ENCODE results near the gene CACNA2D1. TPM values are rescaled to one million over a fixed set of nuclear protein-coding genes. Genes with fewer than 3 reads are reported as not detected.

CACNA2D1 gene
- total and polyA plus RNA-seq, 5 experiments from 2014 or later = not detected

GRCh38 chr7:81929386-81929785 lies 514.2 kb downstream of the CACNA2D1 start:
- no peak overlapping the region for H3K27ac Mint-ChIP-seq
- no peak overlapping the region for H3K4me3 Mint-ChIP-seq
- ATAC-seq (no peak), DNase-seq (no peak)
- H3K27me3 Mint-ChIP-seq = no peaks in the 10 kb centered on the region
- H3K36me3 Mint-ChIP-seq = no peaks in the 10 kb centered on the region
- POLR2A ChIA-PET = no interaction called here
- no peaks in the 10 kb centered on the region for H3K4me1 Mint-ChIP-seq
- peaks cover 0 to 2% (median 0%) of the 10 kb centered on the region in 9 donors for H3K9me3 Mint-ChIP-seq

DNA sequence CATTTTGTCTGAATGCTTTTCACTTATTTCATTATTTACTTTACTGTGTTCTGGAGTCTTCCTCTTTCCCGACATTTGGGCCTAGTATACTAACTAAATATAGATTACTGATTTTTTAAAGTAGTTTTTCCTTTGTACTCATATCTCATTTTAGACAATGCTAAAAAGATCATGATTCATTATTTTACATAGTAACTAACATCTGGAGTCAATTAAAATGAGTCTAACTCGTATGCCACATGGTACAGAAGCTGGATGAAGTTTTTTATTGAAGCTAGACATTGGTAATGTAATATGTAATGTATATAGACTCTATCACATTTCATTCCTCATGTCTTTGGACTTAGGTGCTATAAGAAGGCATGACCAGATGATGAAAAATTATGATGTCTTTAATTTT lies 517.4 kb downstream of the CACNA2D1 start:
- ATAC-seq (no peak), DNase-seq (no peak)
- H3K36me3 Mint-ChIP-seq = no peaks in the 10 kb centered on the region
- H3K9me3 Mint-ChIP-seq = peaks cover 0 to 3% (median 0%) of the 10 kb centered on the region in 9 donors
- H3K27me3 Mint-ChIP-seq = no peaks in the 10 kb centered on the region
- POLR2A ChIA-PET = no interaction called here
- H3K27ac Mint-ChIP-seq = no peak overlapping the region
- no peak overlapping the region for H3K4me3 Mint-ChIP-seq
- no peaks in the 10 kb centered on the region for H3K4me1 Mint-ChIP-seq

DNA sequence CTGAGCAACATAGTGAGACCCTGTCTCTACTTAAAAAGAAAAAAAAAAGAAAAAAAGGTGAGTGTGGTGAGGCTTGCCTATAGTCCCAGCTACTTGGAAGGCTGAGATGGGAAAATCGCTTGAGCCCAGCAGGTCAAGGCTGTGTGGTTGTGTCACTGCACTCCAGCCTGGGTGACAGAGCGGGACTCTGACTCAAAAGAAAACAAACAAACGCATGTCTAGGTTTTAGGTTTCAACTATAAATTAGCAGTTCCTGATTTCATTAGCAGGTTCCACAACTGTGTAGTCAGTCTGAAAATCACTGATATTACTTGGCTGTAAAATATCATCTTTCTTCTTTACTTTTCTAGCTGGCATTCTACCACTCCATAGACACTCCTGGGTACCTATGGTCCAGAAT lies 518.0 kb downstream of the CACNA2D1 start:
- ATAC-seq (no peak), DNase-seq (no peak)
- POLR2A ChIA-PET = no interaction called here
- Mint-ChIP-seq H3K27me3 (no peaks in the 10 kb centered on the region), H3K9me3 (peaks cover 0 to 2% (median 0%) of the 10 kb centered on the region in 9 donors), H3K27ac (no peak overlapping the region), H3K4me1 (no peaks in the 10 kb centered on the region), H3K36me3 (no peaks in the 10 kb centered on the region), H3K4me3 (no peak overlapping the region)

- ATAC-seq (no peak), DNase-seq (no peak)
- POLR2A ChIA-PET = no interaction called here
- no peak overlapping the region for H3K27ac Mint-ChIP-seq
- H3K9me3 Mint-ChIP-seq = peaks cover 0 to 2% (median 0%) of the 10 kb centered on the region in 9 donors
- no peaks in the 10 kb centered on the region for H3K4me1 Mint-ChIP-seq
- H3K4me3 Mint-ChIP-seq = no peak overlapping the region
- H3K36me3 Mint-ChIP-seq = no peaks in the 10 kb centered on the region
- peaks cover 0 to under 1% (median 0%) of the 10 kb centered on the region in 5 donors for H3K27me3 Mint-ChIP-seq
Observed at GRCh38 chr7:81924494-81924893, 519.1 kb downstream of the CACNA2D1 start.

DNA sequence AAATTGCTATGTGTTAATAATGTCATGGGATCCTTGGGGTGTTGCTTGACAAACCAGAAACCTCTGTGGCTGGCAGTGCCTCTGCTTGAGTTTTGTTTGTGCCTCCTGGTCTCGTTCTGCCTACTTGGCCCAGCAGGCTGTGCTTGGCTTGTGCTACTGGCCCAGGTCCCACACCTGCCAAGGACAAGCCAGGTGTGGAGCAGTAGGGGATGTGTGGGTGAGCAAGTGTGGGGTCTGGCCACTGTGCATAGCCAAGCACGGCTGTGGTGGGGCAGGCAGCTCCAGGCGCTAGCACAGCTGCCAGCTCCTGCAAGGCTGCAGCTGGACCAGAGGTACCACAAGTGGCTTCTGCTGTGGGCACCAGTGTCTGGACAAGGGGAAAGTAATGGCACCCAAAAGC lies 524.1 kb downstream of the CACNA2D1 start:
- no peak for DNase-seq
- H3K27ac Mint-ChIP-seq = no peak overlapping the region
- H3K4me3 Mint-ChIP-seq = no peak overlapping the region
- no peak for ATAC-seq
- POLR2A ChIA-PET = no interaction called here
- no peaks in the 10 kb centered on the region for H3K4me1 Mint-ChIP-seq
- peaks cover 0 to 2% (median 0%) of the 10 kb centered on the region in 5 donors for H3K27me3 Mint-ChIP-seq
- no peaks in the 10 kb centered on the region for H3K36me3 Mint-ChIP-seq
- peaks cover 6 to 21% (median 15%) of the 10 kb centered on the region in 9 donors for H3K9me3 Mint-ChIP-seq

DNA sequence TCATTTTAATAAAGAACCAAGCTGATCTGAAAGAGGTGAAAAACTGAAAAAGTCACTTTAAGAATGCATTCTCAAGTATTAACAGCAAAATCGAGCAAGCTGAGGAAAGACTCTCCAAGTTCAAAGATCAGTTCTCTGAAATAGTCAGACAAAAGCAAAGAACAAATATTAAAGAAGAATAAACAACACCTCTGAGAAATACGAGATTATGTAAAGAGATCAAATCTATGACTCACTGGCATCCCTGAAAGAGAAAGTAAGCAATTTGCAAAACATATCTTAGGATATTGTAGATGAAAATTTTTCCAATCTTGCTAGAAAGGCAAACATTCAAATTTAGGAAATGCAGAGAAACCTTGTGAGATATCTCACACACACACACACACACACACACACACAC lies 535.4 kb downstream of the CACNA2D1 start:
- POLR2A ChIA-PET = no interaction called here
- no peaks in the 10 kb centered on the region for H3K27me3 Mint-ChIP-seq

DNA sequence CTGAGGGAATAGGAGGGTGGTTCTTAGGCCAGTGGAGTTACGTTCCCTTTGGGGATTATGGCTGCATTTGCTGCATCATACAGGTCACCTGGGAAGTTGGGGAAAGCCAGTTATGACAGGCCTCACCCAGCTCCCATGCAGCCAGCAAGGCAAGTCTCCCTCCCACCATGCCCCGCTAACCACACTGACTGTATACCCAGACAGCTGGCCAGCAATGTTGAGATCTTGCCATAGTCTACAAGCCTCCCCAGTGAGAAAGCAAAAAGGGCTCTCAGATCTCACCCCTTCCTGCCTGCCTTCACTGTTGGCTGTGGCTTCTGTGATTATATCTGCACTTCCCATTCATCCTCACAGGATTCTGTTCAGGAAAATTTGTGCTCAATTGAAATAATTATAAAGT lies 540.5 kb downstream of the CACNA2D1 start:
- DNase-seq (no peak), ATAC-seq (no peak)
- no peaks in the 10 kb centered on the region for H3K36me3 Mint-ChIP-seq

More for the DNA sequence above, 535.4 kb downstream of the CACNA2D1 start:
- Mint-ChIP-seq H3K36me3 (no peaks in the 10 kb centered on the region), H3K27ac (no peak overlapping the region), H3K9me3 (peaks cover 0 to 16% (median 3%) of the 10 kb centered on the region in 9 donors), H3K4me3 (no peak overlapping the region), H3K4me1 (no peaks in the 10 kb centered on the region)
- ATAC-seq = no peak
- no peak for DNase-seq

DNA sequence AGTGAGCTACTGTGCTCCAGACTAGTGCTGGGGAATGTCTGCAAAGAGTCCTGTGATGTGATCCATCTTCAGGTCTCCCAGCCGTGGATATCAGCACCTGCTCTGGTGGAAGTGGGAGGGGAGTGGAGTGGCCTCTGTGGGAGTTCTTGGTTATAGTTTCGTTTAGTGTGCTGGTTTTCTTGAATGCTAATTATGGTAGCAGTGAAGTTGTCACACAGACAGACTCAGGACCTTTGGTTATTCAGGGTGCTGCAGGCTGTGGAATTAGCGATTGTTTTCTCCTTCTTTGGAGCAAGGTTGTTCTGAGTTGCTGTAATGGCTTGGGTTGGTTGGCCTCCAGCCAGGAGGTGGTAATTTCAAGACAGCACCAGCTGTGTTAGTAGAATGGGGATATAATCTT lies 541.0 kb downstream of the CACNA2D1 start:
- no peak overlapping the region for H3K4me3 Mint-ChIP-seq
- ATAC-seq = no peak
- peaks cover 0 to 10% (median 0%) of the 10 kb centered on the region in 4 donors for H3K4me1 Mint-ChIP-seq
- POLR2A ChIA-PET = no interaction called here
- H3K27me3 Mint-ChIP-seq = no peaks in the 10 kb centered on the region
- DNase-seq = no peak
- peaks cover 0 to 16% (median 2%) of the 10 kb centered on the region in 9 donors for H3K9me3 Mint-ChIP-seq
- no peak overlapping the region for H3K27ac Mint-ChIP-seq
- no peaks in the 10 kb centered on the region for H3K36me3 Mint-ChIP-seq

More for the DNA sequence above, 540.5 kb downstream of the CACNA2D1 start:
- Mint-ChIP-seq H3K4me1 (peaks cover 0 to 10% (median 0%) of the 10 kb centered on the region in 4 donors), H3K9me3 (peaks cover 0 to 13% (median 0%) of the 10 kb centered on the region in 9 donors), H3K27ac (no peak overlapping the region), H3K4me3 (no peak overlapping the region), H3K27me3 (no peaks in the 10 kb centered on the region)
- POLR2A ChIA-PET = no interaction called here

Measured in naive thymus-derived CD8-positive, alpha-beta T cell (primary cell).